ENCODE data around the gene HS3ST4. TPM values are rescaled to one million over a fixed set of nuclear protein-coding genes. Genes with fewer than 3 reads are reported as not detected.

The HS3ST4 gene
- total RNA-seq, 1 donor from 2014 or later = not detected

DNA sequence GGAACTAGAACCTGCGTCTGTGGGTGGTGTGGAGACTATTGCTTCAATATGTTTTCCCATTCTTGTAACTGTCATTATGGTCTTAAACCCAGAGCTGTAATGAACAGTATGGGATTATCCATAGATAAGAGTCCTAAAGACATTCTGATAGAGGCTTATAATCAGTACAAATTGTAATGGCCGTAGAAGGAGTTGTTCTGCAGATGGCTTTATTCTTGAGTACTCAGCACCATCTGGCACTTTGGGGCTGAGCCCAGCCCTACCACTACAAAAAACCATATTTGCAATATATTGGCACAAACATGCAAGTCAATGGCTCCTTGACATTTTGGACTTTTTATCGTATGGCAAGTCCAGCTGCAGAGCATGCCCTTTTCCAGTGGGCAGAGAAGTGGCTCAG, 150.0 kb downstream of the HS3ST4 start:
- Histone ChIP-seq H3K27me3 (ENCODE audit: control insufficient read depth, insufficient read depth, low read length) (no peaks in the 10 kb centered on the region), H3K36me3 (ENCODE audit: control insufficient read depth, insufficient read depth, low read length) (no peaks in the 10 kb centered on the region), H3K4me3 (ENCODE audit: low read depth, low read length) (no peak overlapping the region)
- no peak for DNase-seq (ENCODE audit: low read depth)
- FAIRE-seq = no peak
- TF ChIP-seq, protein P1, sequence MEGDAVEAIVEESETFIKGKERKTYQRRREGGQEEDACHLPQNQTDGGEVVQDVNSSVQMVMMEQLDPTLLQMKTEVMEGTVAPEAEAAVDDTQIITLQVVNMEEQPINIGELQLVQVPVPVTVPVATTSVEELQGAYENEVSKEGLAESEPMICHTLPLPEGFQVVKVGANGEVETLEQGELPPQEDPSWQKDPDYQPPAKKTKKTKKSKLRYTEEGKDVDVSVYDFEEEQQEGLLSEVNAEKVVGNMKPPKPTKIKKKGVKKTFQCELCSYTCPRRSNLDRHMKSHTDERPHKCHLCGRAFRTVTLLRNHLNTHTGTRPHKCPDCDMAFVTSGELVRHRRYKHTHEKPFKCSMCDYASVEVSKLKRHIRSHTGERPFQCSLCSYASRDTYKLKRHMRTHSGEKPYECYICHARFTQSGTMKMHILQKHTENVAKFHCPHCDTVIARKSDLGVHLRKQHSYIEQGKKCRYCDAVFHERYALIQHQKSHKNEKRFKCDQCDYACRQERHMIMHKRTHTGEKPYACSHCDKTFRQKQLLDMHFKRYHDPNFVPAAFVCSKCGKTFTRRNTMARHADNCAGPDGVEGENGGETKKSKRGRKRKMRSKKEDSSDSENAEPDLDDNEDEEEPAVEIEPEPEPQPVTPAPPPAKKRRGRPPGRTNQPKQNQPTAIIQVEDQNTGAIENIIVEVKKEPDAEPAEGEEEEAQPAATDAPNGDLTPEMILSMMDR (IDR thresholded peaks at IDR 0.05; ENCODE audit: insufficient read depth, low read length, severe bottlenecking) = no peak

DNA sequence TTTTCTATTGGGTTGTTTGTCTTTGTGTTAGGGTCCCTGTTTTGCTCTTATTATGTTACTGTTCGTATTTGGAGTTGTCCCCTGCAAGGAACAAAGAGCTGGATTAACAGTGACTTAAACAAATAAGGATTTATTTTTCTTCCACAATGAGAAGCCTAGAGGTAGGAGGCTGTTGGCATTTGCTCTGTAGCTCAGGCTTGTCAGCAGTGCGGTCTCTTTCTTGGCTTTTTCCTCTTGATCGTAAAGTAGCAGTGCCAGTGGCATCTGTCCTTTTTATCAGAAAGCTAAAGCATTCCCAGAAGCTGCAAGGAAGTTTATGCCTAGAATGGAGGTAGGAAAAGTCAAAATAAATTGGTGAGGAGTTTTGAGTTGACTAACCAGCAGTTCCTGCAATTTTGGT, 154.1 kb downstream of the HS3ST4 start:
- H3K4me3 ChIP-seq (ENCODE audit: low read depth, low read length) = no peak overlapping the region
- FAIRE-seq = no peak
- no peaks in the 10 kb centered on the region for H3K27me3 ChIP-seq (ENCODE audit: control insufficient read depth, insufficient read depth, low read length)
- no peaks in the 10 kb centered on the region for H3K36me3 ChIP-seq (ENCODE audit: control insufficient read depth, insufficient read depth, low read length)
- no peak for DNase-seq (ENCODE audit: low read depth)
- TF ChIP-seq, protein P1 (IDR thresholded peaks at IDR 0.05; ENCODE audit: insufficient read depth, low read length, severe bottlenecking) = no peak

DNA sequence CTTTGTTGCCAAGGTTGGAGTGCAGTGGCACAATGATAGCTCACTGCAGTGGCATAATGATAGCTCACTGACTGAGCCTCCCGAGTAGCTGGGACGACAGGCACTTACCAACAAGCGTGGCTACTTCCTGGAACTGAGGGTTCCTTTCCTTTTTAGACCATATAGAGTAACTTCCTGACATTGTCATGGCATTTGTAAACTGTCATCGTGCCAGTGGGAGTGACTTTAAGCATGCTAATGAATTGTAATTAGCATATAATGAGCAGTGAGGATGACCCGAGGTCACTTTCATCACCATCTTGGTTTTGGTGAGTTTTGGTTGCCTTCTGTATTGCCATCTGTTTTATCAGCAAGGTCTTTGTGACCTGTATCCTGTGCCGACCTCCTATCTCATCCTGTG, 162.4 kb downstream of the HS3ST4 start:
- no peak for FAIRE-seq

DNA sequence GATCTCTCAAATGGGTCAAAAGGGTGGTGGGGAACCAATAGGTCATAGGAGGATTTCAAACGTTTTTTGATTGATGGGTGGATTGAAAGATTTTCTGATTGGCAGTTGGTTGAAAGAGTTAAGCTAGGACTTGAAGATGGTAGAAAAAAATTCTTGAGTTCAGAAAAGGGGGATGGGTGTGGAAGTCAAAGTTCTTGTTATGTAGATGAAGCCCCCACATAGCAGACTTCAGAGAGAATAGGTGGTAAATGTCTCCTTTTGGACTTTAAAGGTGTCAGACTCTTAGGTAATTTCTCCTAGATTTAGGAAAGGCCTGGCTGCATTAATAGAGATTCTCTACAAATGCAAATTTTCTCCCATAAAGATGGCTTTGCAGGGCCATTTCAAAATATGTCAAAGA, 163.3 kb downstream of the HS3ST4 start:
- no peak overlapping the region for H3K4me3 ChIP-seq (ENCODE audit: low read depth, low read length)
- TF ChIP-seq, protein P1 (IDR thresholded peaks at IDR 0.05; ENCODE audit: insufficient read depth, low read length, severe bottlenecking) = no peak
- FAIRE-seq = no peak
- no peak for DNase-seq (ENCODE audit: low read depth)
- no peaks in the 10 kb centered on the region for H3K27me3 ChIP-seq (ENCODE audit: control insufficient read depth, insufficient read depth, low read length)
- no peaks in the 10 kb centered on the region for H3K36me3 ChIP-seq (ENCODE audit: control insufficient read depth, insufficient read depth, low read length)

More for the DNA sequence above, 162.4 kb downstream of the HS3ST4 start:
- DNase-seq (ENCODE audit: low read depth) = no peak
- H3K4me3 ChIP-seq (ENCODE audit: low read depth, low read length) = no peak overlapping the region
- no peaks in the 10 kb centered on the region for H3K36me3 ChIP-seq (ENCODE audit: control insufficient read depth, insufficient read depth, low read length)
- TF ChIP-seq, protein P1 (IDR thresholded peaks at IDR 0.05; ENCODE audit: insufficient read depth, low read length, severe bottlenecking) = no peak
- H3K27me3 ChIP-seq (ENCODE audit: control insufficient read depth, insufficient read depth, low read length) = no peaks in the 10 kb centered on the region

DNA sequence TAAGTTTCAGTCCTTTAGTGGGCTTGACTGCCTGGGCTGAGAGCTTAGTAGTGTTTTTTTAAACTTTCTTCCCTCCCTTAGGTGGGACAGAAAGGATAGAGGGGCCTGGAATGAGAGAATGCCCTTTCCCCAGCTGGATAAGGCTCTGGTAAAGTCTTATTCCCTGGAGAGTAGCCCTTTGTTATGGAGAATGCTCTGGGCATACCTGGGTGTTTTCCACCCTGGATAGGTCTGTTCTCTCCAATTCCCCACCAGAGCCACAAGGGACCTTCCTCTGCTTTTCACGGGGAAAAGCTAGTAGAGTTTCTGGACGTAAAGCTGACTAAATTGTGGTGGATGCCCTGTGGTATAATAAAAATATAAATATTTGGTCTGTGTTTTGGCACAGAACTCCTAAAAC, 164.1 kb downstream of the HS3ST4 start:
- Histone ChIP-seq H3K36me3 (ENCODE audit: control insufficient read depth, insufficient read depth, low read length) (no peaks in the 10 kb centered on the region), H3K27me3 (ENCODE audit: control insufficient read depth, insufficient read depth, low read length) (no peaks in the 10 kb centered on the region), H3K4me3 (ENCODE audit: low read depth, low read length) (no peak overlapping the region)
- FAIRE-seq (no peak), DNase-seq (ENCODE audit: low read depth) (no peak)
- TF ChIP-seq, protein P1 (IDR thresholded peaks at IDR 0.05; ENCODE audit: insufficient read depth, low read length, severe bottlenecking) = no peak

DNA sequence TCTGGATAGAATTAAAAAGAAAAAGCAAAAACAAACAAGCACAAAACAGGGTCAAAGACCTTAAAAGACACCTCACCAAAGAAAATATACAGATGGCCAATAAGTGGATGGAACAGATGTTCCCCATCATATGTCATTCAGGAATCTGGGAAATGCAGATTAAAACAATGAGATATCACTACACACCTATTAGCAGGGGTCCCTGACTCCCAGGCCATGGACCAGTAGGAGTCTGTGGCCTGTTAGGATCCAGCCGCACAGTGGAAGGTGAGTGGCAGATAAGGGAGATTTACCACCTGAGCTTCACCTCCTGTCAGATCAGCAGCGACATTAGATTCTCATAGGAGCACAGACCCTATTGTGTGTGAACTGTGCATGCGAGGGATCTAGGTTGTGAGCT, 167.9 kb downstream of the HS3ST4 start:
- no peak for FAIRE-seq
- TF ChIP-seq, protein P1 (IDR thresholded peaks at IDR 0.05; ENCODE audit: insufficient read depth, low read length, severe bottlenecking) = no peak

More for the DNA sequence above, 167.9 kb downstream of the HS3ST4 start:
- no peaks in the 10 kb centered on the region for H3K27me3 ChIP-seq (ENCODE audit: control insufficient read depth, insufficient read depth, low read length)
- no peak for DNase-seq (ENCODE audit: low read depth)
- H3K4me3 ChIP-seq (ENCODE audit: low read depth, low read length) = no peak overlapping the region
- H3K36me3 ChIP-seq (ENCODE audit: control insufficient read depth, insufficient read depth, low read length) = no peaks in the 10 kb centered on the region
